Measurements from ENCODE around the gene SNAI3. TPM values are rescaled to one million over a fixed set of nuclear protein-coding genes. Genes with fewer than 3 reads are reported as not detected.

The SNAI3 gene
- total and polyA plus RNA-seq, 9 of the 15 experiments (the other 6 are each of a cell fraction or from before 2014, with no cell fraction given), result 0.04 to 4.1 (median 0.80) TPM; not detected in 1

GRCh38 chr16:88662843-88663606, 23.3 kb downstream of the SNAI3 start, which contains the start of gene MVD (continued):
- TF ChIP-seq ZBTB12 (CRISPR knock-in tag; IDR thresholded peaks at IDR 0.05) (peak; percentile 77), PTRF (tag; IDR thresholded peaks at IDR 0.05) (no peak), EGR1 (conservative IDR thresholded peaks at IDR 0.05) (peak; percentile 69; the same call in 1 of the 2 replicates), ZFP91 (CRISPR knock-in tag; IDR thresholded peaks at IDR 0.05) (peak; percentile 26; the same call in 1 of the 2 replicates), EP400 (IDR thresholded peaks at IDR 0.05) (peak; percentile 82; the same call in 1 of the 2 replicates), JUNB (CRISPR knock-in tag; conservative IDR thresholded peaks at IDR 0.05) (no peak), GABPB1 (CRISPR knock-in tag; IDR thresholded peaks at IDR 0.05) (peak; percentile 69; the same call in 1 of the 2 replicates), ZNF133 (CRISPR knock-in tag; IDR thresholded peaks at IDR 0.05) (peak; percentile 60; the same call in 1 of the 2 replicates), CREB1 (IDR thresholded peaks at IDR 0.05) (peak; percentile 94), CREB1 (CRISPR knock-in tag; IDR thresholded peaks at IDR 0.05) (peak; percentile 97), POLR2AphosphoS5 (IDR thresholded peaks at IDR 0.05; ENCODE audit: control insufficient read depth, insufficient read depth, low read depth, low read length) (peak; percentile 70; the same call in 1 of the 2 replicates), BRD4 (IDR thresholded peaks at IDR 0.05) (peak; percentile 78; the same call in 1 of the 2 replicates), ATF1 (CRISPR knock-in tag; IDR thresholded peaks at IDR 0.05) (peak; percentile 82), ATF1 (tag; IDR thresholded peaks at IDR 0.05) (peak; percentile 98), SP1 (CRISPR knock-in tag; IDR thresholded peaks at IDR 0.05) (peak; percentile 97), CTCF (IDR thresholded peaks at IDR 0.05 in 2 of 3, conservative IDR thresholded peaks at IDR 0.05 in 1 of 3; ENCODE audit: insufficient read depth in 2 of 3, low read depth in 1 of 3, low read length in 3 of 3) (peak in 1 of 3 experiments; percentile 21; a peak in 1 of 6 replicates), ELF4 (CRISPR knock-in tag; IDR thresholded peaks at IDR 0.05) (peak; percentile 78), ETS1 (conservative IDR thresholded peaks at IDR 0.05; ENCODE audit: control insufficient read depth, low read depth, low read length) (peak; percentile 58)

All from K562 (cell line).